Measurements from ENCODE around the gene SRRM4.

DNA sequence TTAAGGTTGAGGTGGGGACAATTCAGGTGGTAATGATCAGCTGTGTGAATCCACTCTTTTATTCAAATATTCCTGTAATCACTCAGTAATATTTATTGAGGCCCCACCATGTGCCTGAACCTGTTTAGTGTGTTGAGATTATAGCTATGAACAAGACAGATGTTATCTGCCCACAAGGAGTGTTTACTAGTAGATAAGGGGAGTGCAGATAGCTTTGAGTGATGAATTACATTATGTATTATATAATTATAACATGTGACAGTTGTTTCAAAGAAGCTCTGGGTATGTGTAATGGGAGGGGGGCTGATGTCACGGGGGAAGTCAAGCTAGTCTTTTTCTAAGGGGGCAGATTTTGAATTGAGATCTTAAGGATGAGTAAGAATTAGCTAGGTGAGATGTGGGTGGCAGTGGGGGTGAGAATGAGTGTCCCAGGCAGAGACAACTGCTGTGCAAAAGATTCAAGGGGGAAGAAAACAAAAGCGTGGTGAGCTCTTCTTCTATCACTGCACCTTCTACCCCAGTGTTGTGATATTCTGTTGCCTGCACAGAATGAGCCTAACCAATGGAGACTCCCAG, 21.3 kb upstream of the SRRM4 start:
- TF ChIP-seq, protein P1, sequence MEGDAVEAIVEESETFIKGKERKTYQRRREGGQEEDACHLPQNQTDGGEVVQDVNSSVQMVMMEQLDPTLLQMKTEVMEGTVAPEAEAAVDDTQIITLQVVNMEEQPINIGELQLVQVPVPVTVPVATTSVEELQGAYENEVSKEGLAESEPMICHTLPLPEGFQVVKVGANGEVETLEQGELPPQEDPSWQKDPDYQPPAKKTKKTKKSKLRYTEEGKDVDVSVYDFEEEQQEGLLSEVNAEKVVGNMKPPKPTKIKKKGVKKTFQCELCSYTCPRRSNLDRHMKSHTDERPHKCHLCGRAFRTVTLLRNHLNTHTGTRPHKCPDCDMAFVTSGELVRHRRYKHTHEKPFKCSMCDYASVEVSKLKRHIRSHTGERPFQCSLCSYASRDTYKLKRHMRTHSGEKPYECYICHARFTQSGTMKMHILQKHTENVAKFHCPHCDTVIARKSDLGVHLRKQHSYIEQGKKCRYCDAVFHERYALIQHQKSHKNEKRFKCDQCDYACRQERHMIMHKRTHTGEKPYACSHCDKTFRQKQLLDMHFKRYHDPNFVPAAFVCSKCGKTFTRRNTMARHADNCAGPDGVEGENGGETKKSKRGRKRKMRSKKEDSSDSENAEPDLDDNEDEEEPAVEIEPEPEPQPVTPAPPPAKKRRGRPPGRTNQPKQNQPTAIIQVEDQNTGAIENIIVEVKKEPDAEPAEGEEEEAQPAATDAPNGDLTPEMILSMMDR (IDR thresholded peaks at IDR 0.05; ENCODE audit: low read length): no peak
- TF ChIP-seq EZH2 (IDR thresholded peaks at IDR 0.05; ENCODE audit: borderline replicate concordance, low read length): no peak

Measured in OCI-LY1 (cell line).